GM12875 (cell line): ENCODE data around the gene SHOX.
"Not testable (repeated sequence)": the region's sequence is repeated elsewhere in the genome, so short reads cannot be mapped to it uniquely, and the experiment has no call there.

Experiments
- H3K4me3 ChIP-seq: one replicate; pipeline ENCODE4 v1.5.1; 2011; ENCODE audit warnings: low read depth, low read length, control low read depth
- TF ChIP-seq, protein P1 (sequence below): IDR thresholded peaks from 2 replicates; pipeline ENCODE4 v1.5.1; 2011; ENCODE audit warnings: low read depth, mild to moderate bottlenecking, control low read depth, inconsistent platforms, low read length, moderate library complexity, borderline replicate concordance; ENCODE audit not compliant: insufficient read depth

SHOX gene

DNA sequence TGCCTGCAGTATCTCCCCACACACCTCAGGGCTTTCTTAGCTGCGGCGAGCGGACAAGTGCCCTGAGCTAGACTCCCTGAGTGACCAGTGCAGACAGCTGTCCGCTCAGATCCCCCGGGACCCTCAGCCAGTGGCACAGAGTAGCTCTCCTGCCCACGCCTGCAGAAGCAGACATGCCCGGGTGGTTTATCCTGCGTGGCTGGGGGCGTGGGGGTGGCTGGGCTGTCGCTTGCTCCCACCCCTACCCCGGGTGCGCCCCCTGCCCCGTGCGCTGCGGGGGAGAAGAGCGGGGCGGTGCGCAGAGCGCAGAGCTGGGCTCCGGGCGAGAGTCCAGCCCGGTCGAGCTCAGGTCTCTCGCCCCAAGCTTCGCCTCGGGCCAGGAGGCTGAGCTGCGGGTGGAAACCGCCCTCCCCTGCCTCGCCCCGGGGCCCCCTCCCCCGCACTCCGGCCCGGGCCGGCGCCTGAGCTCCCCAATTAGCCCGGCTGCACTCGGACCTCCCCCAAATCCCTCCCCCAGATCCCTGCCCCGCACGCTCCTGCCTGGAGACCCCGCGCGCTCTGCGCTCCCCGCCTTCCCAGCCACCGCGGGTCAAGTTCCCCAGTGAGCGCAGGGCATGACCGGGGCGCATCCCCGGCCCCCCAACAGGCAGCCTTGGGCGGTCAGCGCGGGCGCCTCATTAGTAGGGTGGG lies 11.7 kb upstream of the SHOX start:
- TF ChIP-seq, protein P1, sequence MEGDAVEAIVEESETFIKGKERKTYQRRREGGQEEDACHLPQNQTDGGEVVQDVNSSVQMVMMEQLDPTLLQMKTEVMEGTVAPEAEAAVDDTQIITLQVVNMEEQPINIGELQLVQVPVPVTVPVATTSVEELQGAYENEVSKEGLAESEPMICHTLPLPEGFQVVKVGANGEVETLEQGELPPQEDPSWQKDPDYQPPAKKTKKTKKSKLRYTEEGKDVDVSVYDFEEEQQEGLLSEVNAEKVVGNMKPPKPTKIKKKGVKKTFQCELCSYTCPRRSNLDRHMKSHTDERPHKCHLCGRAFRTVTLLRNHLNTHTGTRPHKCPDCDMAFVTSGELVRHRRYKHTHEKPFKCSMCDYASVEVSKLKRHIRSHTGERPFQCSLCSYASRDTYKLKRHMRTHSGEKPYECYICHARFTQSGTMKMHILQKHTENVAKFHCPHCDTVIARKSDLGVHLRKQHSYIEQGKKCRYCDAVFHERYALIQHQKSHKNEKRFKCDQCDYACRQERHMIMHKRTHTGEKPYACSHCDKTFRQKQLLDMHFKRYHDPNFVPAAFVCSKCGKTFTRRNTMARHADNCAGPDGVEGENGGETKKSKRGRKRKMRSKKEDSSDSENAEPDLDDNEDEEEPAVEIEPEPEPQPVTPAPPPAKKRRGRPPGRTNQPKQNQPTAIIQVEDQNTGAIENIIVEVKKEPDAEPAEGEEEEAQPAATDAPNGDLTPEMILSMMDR = no peak
- no peak overlapping the region for H3K4me3 ChIP-seq

DNA sequence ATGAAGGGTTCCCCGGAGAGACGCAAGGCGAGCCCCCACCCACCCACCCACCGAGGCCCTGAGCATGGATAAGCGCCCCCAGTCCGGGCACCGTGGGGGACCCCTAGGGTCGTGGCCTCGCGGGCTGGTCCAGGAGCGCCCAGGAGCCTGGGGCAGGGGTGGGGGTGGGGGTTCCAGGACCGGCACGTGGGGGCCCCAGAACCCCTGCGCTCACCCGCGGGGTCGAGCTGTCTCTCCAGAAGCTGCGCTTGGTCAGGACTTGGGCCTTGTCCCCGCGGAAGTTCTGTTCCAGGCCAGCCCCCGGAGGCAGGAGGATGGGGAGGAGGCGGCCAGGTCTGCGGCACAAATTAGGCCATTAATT lies 11.2 kb upstream of the SHOX start:
- no peak overlapping the region for H3K4me3 ChIP-seq
- TF ChIP-seq, protein P1 = no peak

DNA sequence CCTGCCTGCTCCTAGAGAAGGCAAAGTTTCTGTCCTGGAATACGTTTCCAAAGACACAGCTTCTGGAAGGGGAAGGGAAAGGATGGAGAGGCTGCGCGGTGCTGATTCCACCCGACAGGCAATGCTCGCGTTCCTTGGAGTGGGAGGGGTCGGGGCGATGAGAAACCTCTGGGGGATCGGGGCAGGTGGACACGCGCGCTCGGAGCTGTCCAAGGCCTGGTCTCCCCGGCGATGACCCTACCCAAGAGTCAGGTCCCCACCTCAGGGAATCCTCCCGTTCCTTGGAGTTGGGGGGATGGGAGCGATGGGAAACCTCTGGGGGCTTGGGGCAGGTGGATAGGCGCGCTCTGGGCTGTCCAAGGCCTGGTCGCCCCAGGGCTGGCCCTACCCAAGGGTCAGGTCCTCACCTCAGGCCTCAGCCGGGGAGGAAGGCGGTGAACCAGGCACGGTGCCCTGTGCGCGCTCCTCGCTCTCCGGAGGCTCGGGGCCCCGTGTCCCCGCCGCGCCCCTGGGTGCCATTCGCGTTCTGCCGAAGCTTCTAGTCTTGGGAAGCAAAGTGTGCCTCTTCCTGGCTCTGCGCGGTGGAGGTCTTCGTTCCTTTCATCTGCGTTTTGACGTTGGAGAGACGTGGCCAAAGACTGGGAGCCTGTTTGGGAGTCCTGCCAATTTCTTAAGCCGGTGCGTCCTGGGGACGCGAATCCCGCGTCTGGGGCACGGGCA lies 10.6 kb upstream of the SHOX start:
- H3K4me3 ChIP-seq = no peak overlapping the region
- TF ChIP-seq, protein P1 = no peak

GRCh38 chrX:621705-622503 lies 8.7 kb upstream of the SHOX start:
- H3K4me3 ChIP-seq = no peak overlapping the region
- TF ChIP-seq, protein P1 = no peak

DNA sequence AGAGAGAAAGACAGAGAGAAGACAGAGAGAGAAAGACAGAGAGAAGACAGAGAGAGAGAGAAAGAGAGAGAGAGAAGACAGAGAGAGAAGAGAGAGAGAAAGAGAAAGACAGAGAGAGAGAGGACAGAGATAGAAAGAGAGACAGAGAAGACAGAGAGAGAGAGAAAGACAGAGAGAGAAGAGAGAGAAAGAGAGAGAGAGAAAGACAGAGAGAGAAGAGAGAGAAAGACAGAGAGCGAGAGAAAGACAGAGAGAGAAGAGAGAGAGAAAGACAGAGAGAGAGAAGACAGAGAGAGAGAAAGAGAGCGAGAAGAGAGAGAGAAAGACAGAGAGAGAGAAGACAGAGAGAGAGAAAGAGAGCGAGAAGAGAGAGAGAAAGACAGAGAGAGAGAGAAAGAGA lies 7.8 kb upstream of the SHOX start:
- not testable (repeated sequence) for H3K4me3 ChIP-seq

GRCh38 chrX:623268-623598 lies 7.4 kb upstream of the SHOX start:
- no peak overlapping the region for H3K4me3 ChIP-seq
- TF ChIP-seq, protein P1 = no peak

- no peak overlapping the region for H3K4me3 ChIP-seq
- TF ChIP-seq, protein P1 = no peak
These were observed 6.8 kb upstream of the SHOX start for GRCh38 chrX:623599-624315.
